NB4 (cell line): ENCODE results near the gene SMARCAL1.

Experiments used
- CTCF ChIP-seq: IDR thresholded peaks from one replicate; pipeline ENCODE4 v1.5.1; 2012; ENCODE audit warnings: low read depth, low read length
- POLR2A ChIP-seq: IDR thresholded peaks from 2 replicates; pipeline ENCODE4 v1.6.1; 2011; ENCODE audit warnings: mild to moderate bottlenecking; ENCODE audit not compliant: insufficient read length; ENCODE audit errors: extremely low read depth

GRCh38 chr2:216387262-216387661, 25.0 kb upstream of the SMARCAL1 start:
- TF ChIP-seq CTCF (no peak), POLR2A (no peak)
